ENCODE measurements around the gene CGGBP1.
"Not testable (repeated sequence)": the region's sequence is repeated elsewhere in the genome, so short reads cannot be mapped to it uniquely, and the experiment has no call there.

The CGGBP1 gene

GRCh38 chr3:88033808-88034207 lies 25.0 kb downstream of the CGGBP1 start:
- DNase-seq: no peak

DNA sequence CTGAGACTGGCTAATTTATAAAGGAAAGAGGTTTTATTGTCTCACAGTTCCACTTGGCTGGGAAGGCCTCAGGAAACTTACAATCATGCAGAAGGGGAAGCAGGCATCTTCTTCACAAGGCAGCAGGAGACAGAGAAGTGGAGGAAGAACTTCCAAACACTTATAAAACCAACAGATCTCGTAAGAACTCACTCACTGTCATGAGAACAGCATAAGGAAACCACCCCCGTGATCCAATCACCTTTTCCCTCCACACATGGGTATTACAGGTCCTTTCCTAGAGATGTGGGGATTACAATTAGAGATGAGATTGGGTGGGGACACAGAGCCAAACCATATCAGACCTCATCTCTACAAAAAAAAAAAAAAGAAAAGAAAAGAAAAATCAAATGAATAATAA lies 25.7 kb downstream of the CGGBP1 start:
- peak in 1 of 2 donors; percentile 45 for DNase-seq

DNA sequence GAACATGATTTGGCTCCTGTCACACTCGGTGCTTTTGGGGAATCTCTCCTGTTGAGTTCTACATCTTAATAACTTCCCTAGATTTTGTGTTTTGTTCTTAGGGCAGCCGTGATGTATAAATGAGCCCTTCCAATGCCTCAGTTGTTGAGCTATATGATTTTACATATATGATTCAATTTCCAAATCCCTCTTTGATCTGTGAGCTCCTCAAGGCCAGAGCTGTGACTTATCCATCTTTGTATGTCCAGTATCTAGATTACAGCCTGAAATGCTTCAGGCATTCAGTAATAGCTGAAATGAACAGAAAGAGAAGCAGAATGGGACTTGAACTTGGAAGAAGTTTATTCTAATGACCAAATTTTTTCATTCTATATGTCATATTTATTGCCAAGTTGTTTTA lies 26.6 kb downstream of the CGGBP1 start:
- no peak for DNase-seq

DNA sequence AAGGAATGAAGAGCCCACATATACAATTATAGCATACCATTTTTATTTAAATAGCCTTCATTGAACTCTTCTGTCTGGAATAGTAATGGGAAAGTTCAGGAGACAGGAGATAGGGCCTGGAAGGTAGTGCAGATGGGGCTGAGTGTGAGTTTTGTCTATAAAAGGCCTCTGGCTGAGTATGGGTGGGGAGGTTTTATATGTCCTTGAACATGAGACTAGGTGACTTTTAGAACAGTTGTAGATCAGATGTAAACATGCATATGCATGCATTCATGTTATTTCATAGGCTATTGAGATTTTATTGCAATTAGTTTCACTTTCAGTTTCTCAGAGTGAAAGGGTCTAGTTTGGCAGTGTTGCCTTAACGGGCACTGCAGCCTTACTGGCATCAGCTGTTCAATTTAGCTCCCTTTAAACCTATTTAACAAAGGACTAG lies 27.1 kb downstream of the CGGBP1 start:
- peak; percentile 46 to 51 for DNase-seq

DNA sequence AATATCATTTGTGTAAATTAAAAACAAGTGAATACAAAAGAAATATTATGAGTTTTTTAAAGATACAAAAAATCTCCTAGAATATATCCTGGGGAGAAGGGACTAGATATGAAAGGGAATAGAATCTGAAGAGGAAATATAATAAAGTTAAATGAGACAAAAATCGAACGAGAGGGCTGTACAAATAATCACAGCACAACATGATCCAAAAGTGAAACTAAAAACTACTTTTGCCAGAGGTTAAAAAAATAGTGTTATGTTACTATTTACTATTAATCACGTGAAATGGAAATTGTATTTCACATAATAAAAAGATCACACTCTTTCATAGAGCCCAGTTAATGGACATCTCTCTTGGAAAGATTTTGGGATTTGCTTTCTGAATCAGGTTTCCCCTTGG lies 28.6 kb downstream of the CGGBP1 start:
- DNase-seq: no peak

DNA sequence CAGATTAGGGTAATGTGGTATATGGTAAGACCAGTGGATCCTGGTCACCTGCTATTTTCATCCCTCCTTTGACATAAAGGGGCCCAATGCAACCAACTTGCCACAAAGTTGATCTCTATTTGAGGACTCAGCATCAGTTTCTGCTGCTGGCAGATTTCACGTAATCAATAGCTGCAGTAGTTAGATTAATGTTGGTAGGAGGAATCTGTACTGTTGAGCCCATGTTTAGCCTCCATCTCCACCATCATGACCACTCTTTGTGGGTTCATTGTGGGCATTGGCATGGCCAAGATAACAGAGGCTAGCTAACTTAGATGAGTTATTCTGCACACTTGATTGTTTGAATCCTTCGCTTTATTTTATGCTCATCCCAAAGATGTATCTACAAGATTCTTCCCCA lies 29.9 kb downstream of the CGGBP1 start:
- DNase-seq: no peak

GRCh38 chr3:88025001-88025552 lies 33.7 kb downstream of the CGGBP1 start:
- no peak for DNase-seq

GRCh38 chr3:88019024-88019423 lies 39.8 kb downstream of the CGGBP1 start:
- no peak for DNase-seq

GRCh38 chr3:88015656-88016055 lies 43.1 kb downstream of the CGGBP1 start:
- not testable (repeated sequence) for DNase-seq

DNA sequence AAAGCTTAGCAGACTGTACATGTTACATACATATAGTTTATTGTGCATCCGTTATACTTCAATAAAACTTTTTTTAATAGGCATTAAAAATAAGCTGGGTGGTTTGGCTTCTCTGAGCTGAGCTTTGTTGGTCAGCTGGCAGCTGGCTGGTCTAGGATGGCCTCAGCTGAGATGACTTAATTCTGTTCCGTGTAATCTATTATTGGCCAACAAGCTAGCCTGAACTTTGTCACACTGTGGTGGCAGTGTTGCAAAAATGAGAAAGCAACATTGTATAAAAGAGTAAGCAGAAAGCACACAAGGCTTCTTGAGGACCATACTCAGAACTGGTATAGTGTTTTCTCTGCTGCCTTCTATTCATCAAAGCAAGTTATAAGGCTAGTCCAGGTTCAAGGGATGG lies 45.2 kb downstream of the CGGBP1 start:
- DNase-seq: peak; percentile 59 to 74

GRCh38 chr3:88010810-88011209 lies 48.0 kb downstream of the CGGBP1 start:
- DNase-seq: no peak

DNA sequence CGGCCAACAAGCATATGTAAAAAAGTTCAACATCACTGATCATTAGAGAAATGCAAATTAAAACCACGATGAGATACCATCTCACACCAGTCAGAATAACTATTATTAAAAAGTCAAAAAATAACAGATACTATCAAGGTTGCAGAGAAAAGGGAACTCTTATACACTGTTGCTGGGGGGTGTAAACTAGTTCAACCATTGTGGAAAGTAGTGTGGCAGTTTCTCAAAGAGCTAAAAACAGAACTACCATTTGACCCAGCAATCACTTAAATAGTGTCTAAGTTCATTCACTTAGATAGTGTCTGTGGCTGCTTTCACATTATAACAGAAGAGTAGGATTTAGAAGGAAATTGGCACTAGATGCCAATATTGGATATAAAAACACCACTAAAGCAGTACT lies 49.7 kb downstream of the CGGBP1 start:
- no peak for DNase-seq

DNA sequence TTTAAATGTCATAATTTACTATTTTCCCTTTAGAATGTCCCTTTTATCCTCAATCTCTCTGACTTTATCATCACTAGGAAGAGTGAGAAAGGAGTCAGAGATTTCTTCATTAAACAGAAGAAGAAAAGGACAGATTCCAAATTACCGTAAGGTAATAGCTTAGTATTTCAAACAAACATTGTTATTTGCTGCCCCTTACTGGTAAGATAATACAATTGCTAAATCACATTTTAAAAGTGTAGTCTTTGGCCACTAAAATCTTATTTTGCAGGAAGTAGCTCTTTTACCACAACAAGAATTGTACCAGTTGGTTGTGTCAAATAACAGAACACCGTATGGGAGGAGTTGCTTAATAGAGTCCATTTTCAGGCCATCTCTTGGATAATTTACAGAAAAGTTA lies 53.7 kb downstream of the CGGBP1 start:
- DNase-seq: peak; percentile 48 to 57

GRCh38 chr3:88003115-88003755 lies 55.6 kb downstream of the CGGBP1 start:
- DNase-seq: peak; percentile 55 to 88

DNA sequence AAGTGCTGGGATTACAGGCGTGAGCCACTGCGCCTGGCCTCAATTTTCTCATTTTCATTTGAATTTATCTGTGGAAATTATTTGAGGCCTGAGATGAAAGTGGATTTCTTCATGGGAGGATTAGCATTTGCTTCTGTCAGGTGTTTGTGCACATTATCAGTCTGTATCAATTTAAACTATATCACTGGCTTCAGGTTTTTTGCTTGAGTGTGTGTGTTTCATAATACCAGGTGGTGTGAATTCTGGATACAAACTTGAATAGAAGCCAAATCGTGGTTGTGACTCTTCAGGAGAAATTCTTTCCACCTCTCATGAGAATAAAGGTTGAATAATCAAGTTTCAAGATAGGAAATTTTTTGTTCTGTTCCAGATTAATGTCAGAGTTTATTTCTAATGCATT lies 56.4 kb downstream of the CGGBP1 start:
- DNase-seq: no peak

Data from inflammatory macrophage treated with lipopolysaccharide for 1 hour (primary cell).